ENCODE measurements around the gene DLL4.

Gene DLL4

GRCh38 chr15:40899536-40900207, 29.5 kb upstream of the DLL4 start:
- DNase-seq (ENCODE audit: low read depth) = no peak
- H3K4me3 ChIP-seq (ENCODE audit: control insufficient read depth, low read depth, low read length) = no peak overlapping the region
- TF ChIP-seq, protein P1, sequence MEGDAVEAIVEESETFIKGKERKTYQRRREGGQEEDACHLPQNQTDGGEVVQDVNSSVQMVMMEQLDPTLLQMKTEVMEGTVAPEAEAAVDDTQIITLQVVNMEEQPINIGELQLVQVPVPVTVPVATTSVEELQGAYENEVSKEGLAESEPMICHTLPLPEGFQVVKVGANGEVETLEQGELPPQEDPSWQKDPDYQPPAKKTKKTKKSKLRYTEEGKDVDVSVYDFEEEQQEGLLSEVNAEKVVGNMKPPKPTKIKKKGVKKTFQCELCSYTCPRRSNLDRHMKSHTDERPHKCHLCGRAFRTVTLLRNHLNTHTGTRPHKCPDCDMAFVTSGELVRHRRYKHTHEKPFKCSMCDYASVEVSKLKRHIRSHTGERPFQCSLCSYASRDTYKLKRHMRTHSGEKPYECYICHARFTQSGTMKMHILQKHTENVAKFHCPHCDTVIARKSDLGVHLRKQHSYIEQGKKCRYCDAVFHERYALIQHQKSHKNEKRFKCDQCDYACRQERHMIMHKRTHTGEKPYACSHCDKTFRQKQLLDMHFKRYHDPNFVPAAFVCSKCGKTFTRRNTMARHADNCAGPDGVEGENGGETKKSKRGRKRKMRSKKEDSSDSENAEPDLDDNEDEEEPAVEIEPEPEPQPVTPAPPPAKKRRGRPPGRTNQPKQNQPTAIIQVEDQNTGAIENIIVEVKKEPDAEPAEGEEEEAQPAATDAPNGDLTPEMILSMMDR (conservative IDR thresholded peaks at IDR 0.05; ENCODE audit: control insufficient read depth, insufficient read depth, low read depth, low read length) = no peak

GRCh38 chr15:40900256-40901052, 28.7 kb upstream of the DLL4 start:
- TF ChIP-seq, protein P1 (conservative IDR thresholded peaks at IDR 0.05; ENCODE audit: control insufficient read depth, insufficient read depth, low read depth, low read length) = no peak
- no peak overlapping the region for H3K4me3 ChIP-seq (ENCODE audit: control insufficient read depth, low read depth, low read length)
- DNase-seq (ENCODE audit: low read depth) = no peak

GRCh38 chr15:40901053-40901443, 28.1 kb upstream of the DLL4 start:
- no peak overlapping the region for H3K4me3 ChIP-seq (ENCODE audit: control insufficient read depth, low read depth, low read length)
- TF ChIP-seq, protein P1 (conservative IDR thresholded peaks at IDR 0.05; ENCODE audit: control insufficient read depth, insufficient read depth, low read depth, low read length) = no peak
- DNase-seq (ENCODE audit: low read depth) = no peak

- DNase-seq (ENCODE audit: low read depth) = peak; percentile 42
- TF ChIP-seq, protein P1 (conservative IDR thresholded peaks at IDR 0.05; ENCODE audit: control insufficient read depth, insufficient read depth, low read depth, low read length) = no peak
- H3K4me3 ChIP-seq (ENCODE audit: control insufficient read depth, low read depth, low read length) = no peak overlapping the region
Observed at GRCh38 chr15:40902605-40903561, 26.3 kb upstream of the DLL4 start.

GRCh38 chr15:40904552-40905201, 24.5 kb upstream of the DLL4 start:
- no peak for DNase-seq (ENCODE audit: low read depth)
- TF ChIP-seq, protein P1 (conservative IDR thresholded peaks at IDR 0.05; ENCODE audit: control insufficient read depth, insufficient read depth, low read depth, low read length) = no peak
- no peak overlapping the region for H3K4me3 ChIP-seq (ENCODE audit: control insufficient read depth, low read depth, low read length)
